ENCODE measurements around the gene NTM. TPM values are rescaled to one million over a fixed set of nuclear protein-coding genes. Genes with fewer than 3 reads are reported as not detected.

The NTM gene
- total RNA-seq, 1 experiment from 2014 or later, result 9.9 TPM

DNA sequence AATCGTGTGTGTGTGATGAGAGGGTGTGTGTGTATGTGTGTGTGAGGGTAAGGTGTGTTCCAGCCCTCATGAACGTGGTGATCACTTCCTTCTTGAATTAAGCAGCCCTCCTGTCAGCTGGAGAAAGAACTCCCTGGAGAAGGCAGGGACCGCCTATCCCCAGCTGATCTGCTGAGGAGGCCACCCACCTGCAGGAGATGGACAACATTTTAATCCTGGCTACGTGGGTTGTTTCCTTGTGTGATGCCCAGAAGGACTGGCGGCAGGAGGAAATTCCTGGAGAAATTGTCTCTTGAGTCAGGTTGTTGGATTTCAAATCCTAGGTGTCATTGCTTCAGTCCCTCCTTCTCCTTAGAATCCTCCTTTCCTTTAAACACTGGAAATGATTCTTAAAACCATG, 878.8 kb downstream of the NTM start:
- H3K18ac ChIP-seq (ENCODE audit: insufficient read length, low read depth, low read length), result no peak overlapping the region
- H4K20me1 ChIP-seq (ENCODE audit: control insufficient read depth, insufficient read depth, insufficient read length), result peaks cover 2% of the 10 kb centered on the region
- WGBS (ENCODE audit: extremely low coverage, insufficient read length, low lambda C conversion rate), result no CpG with 5 or more reads among the region's 5 CpGs
- H2AK5ac ChIP-seq (ENCODE audit: insufficient read length, low read length), result no peak overlapping the region
- H3K23me2 ChIP-seq (ENCODE audit: insufficient read length, low read depth, low read length, poor library complexity, severe bottlenecking), result no peaks in the 10 kb centered on the region
- Mint-ChIP-seq H3K27me3 (ENCODE audit: low read depth) (no peaks in the 10 kb centered on the region; the same call in 1 of the 2 replicates), H3K4me3 (no peak overlapping the region), H3K27ac (no peak overlapping the region), H3K36me3 (ENCODE audit: insufficient read depth in 1 of 3, low read depth in 3 of 3) (peaks cover 2 to 9% (median 2%) of the 10 kb centered on the region in 3 experiments; a peak in 3 of 7 replicates), H3K9me3 (peaks cover 3 to 4% of the 10 kb centered on the region in 2 experiments; a peak in 4 of 5 replicates), H3K4me1 (peaks cover 8 to 16% of the 10 kb centered on the region in 2 experiments)
- H4K91ac ChIP-seq (ENCODE audit: insufficient read length, low read depth, low read length), result no peak overlapping the region
- no peak overlapping the region for H3K23ac ChIP-seq (ENCODE audit: insufficient read length, low read depth, low read length)
- H3K14ac ChIP-seq (ENCODE audit: insufficient read depth, low read length), result no peak overlapping the region
- no peak overlapping the region for H3K4me2 ChIP-seq (ENCODE audit: insufficient read depth, insufficient read length, low read length)
- H2BK20ac ChIP-seq (ENCODE audit: low read depth, low read length, poor library complexity, severe bottlenecking), result no peak overlapping the region
- H2BK15ac ChIP-seq (ENCODE audit: low read depth, low read length), result no peak overlapping the region
- no peak overlapping the region for H3K27ac ChIP-seq (ENCODE audit: insufficient read length, low read depth, low read length)
- H3K4ac ChIP-seq (ENCODE audit: low read depth, low read length), result no peak overlapping the region
- H2BK120ac ChIP-seq (ENCODE audit: low read depth, low read length, poor library complexity, severe bottlenecking), result no peak overlapping the region
- no peak overlapping the region for H4K8ac ChIP-seq (replicated peaks; ENCODE audit: insufficient read length, low read depth, low read length)
- H2AFZ ChIP-seq (ENCODE audit: low read length), result no peak overlapping the region
- TF ChIP-seq CTCF (conservative IDR thresholded peaks at IDR 0.05), result no peak
- no peaks in the 10 kb centered on the region for H3K27me3 ChIP-seq (ENCODE audit: insufficient read depth, low read length)
- H3K79me2 ChIP-seq (ENCODE audit: insufficient read depth, low read length), result no peaks in the 10 kb centered on the region
- H3K4me1 ChIP-seq (ENCODE audit: insufficient read depth, low read length), result no peaks in the 10 kb centered on the region
- no peak overlapping the region for H2BK5ac ChIP-seq (ENCODE audit: insufficient read length, low read length)
- H2BK12ac ChIP-seq (ENCODE audit: insufficient read length, low read depth, low read length), result no peak overlapping the region
- H3K56ac ChIP-seq (ENCODE audit: insufficient read length, low read depth, low read length), result no peak overlapping the region
- no peak overlapping the region for H3T11ph ChIP-seq (ENCODE audit: low read length)
- H3K9me3 ChIP-seq (ENCODE audit: control insufficient read depth, low read depth, low read length), result no peaks in the 10 kb centered on the region
- no peaks in the 10 kb centered on the region for H3K79me1 ChIP-seq (ENCODE audit: insufficient read depth, low read depth, low read length, poor library complexity, severe bottlenecking)
- H3K9ac ChIP-seq (ENCODE audit: extremely low read depth, insufficient read length, low read length), result no peak overlapping the region
- DNase-seq, result no peak
- no peak overlapping the region for H4K5ac ChIP-seq (ENCODE audit: insufficient read length, low read depth, low read length)
